ENCODE measurements around the gene KDM2B. TPM values are rescaled to one million over a fixed set of nuclear protein-coding genes. Genes with fewer than 3 reads are reported as not detected.

The KDM2B gene
- total and polyA plus RNA-seq, 10 of the 15 experiments (the other 5 are each of a cell fraction or from before 2014, with no cell fraction given), result 13.6 to 124 (median 40.4) TPM

GRCh38 chr12:121602766-121603165 is 21.9 kb upstream of the KDM2B start:
- no peak for FAIRE-seq
- H3K9ac ChIP-seq (ENCODE audit: control insufficient read depth, insufficient read depth, low read length), result no peak overlapping the region
- H3K9me3 ChIP-seq (replicated peaks; ENCODE audit: control insufficient read depth, insufficient read depth, low read length), result no peaks in the 10 kb centered on the region
- 83% methylated on average over 6 of the region's 6 CpGs for WGBS (ENCODE audit: insufficient coverage, insufficient replicate concordance, low lambda C conversion rate, missing lambda C conversion rate)
- no peak overlapping the region for H3K4me2 ChIP-seq (ENCODE audit: control insufficient read depth, insufficient read depth)
- ChIA-PET SMC1A (ENCODE audit: uncharacterized antibody, unreplicated experiment) (interaction anchor here (0.6 kb wide), 1 partner anchor 11 kb away, joined by 3 read pairs; no protein-coding TSS in a partner anchor), CTCF (no interaction called here), POLR2A (interaction anchor here (0.6 kb wide), 2 partner anchors 63 to 798 kb away, joined by 4 to 6 read pairs; no protein-coding TSS in a partner anchor), RAD21 (ENCODE audit: unreplicated experiment) (no interaction called here)
- no peak overlapping the region for H2AFZ ChIP-seq (ENCODE audit: control insufficient read depth, low read depth, low read length)
- in situ Hi-C loops (cut with MboI) (no loop called here), intact Hi-C loops (cut with micrococcal nuclease; ENCODE audit: unreplicated experiment) (no loop called here)
- H3K79me2 ChIP-seq (ENCODE audit: control insufficient read depth, insufficient read depth, low read length), result no peaks in the 10 kb centered on the region
- no peak overlapping the region for H3K27ac ChIP-seq (ENCODE audit: control insufficient read depth, insufficient read depth)
- no peak overlapping the region for H3K4me3 ChIP-seq
- BruUV-seq (replicated peaks), result no TSS peak
- no peak for ATAC-seq
- DNase-seq (ENCODE audit: low read depth, low spot score), result no peak
- no peaks in the 10 kb centered on the region for H3K4me1 ChIP-seq (ENCODE audit: control insufficient read depth, insufficient read depth, low read length)
- H4K20me1 ChIP-seq (ENCODE audit: control insufficient read depth, insufficient read depth), result no peaks in the 10 kb centered on the region
- H3K36me3 ChIP-seq (ENCODE audit: control insufficient read depth in 2 of 2, insufficient read depth in 2 of 2, low read length in 1 of 2), result no peaks in the 10 kb centered on the region
- no peaks in the 10 kb centered on the region for H3K27me3 ChIP-seq (replicated peaks in 1 of 2; ENCODE audit: control insufficient read depth in 2 of 2, insufficient read depth in 2 of 2, low read length in 1 of 2)
- TF ChIP-seq IRF5 (IDR thresholded peaks at IDR 0.05; ENCODE audit: borderline replicate concordance) (no peak), CUX1 (IDR thresholded peaks at IDR 0.05; ENCODE audit: insufficient replicate concordance, low read depth, low read length) (no peak), BHLHE40 (IDR thresholded peaks at IDR 0.05; ENCODE audit: borderline replicate concordance in 1 of 2, low read depth in 2 of 2, low read length in 1 of 2) (no peak), CBFB (IDR thresholded peaks at IDR 0.05; ENCODE audit: low read depth) (no peak), KAT2A (conservative IDR thresholded peaks at IDR 0.05; ENCODE audit: control insufficient read depth, low read depth, low read length) (no peak), SMAD1 (IDR thresholded peaks at IDR 0.05; ENCODE audit: low read depth, partially characterized antibody) (no peak), LARP7 (IDR thresholded peaks at IDR 0.05) (no peak), ZBTB11 (CRISPR knock-in tag; IDR thresholded peaks at IDR 0.05) (no peak), SKIL (IDR thresholded peaks at IDR 0.05; ENCODE audit: low read depth, poor library complexity, severe bottlenecking) (no peak)

Data from GM12878 (cell line).